Nephron progenitor cell (in vitro differentiated cells): ENCODE results near the gene ST3GAL4.
A peak's percentile ranks its signal among the peaks of the same experiment; 100 is the strongest.

Experiments used
- DNase-seq: peaks from one replicate; pipeline ENCODE4 v3.0.0; 2021
- H3K27ac Mint-ChIP-seq: 2 replicates; pipeline ENCODE4 v1.8.0; 2021; ENCODE audit warnings: mild to moderate bottlenecking, moderate library complexity, mixed read lengths
- H3K27me3 Mint-ChIP-seq: 2 replicates; pipeline ENCODE4 v1.8.0; 2021; ENCODE audit warnings: mild to moderate bottlenecking, low read depth, mixed read lengths; ENCODE audit not compliant: poor library complexity
- H3K36me3 Mint-ChIP-seq: 2 replicates; pipeline ENCODE4 v1.8.0; 2021; ENCODE audit warnings: low read depth, mixed read lengths
- H3K4me1 Mint-ChIP-seq: 2 replicates; pipeline ENCODE4 v1.8.0; 2021; ENCODE audit warnings: mixed read lengths
- H3K4me3 Mint-ChIP-seq: 2 replicates; pipeline ENCODE4 v1.8.0; 2021; ENCODE audit warnings: mild to moderate bottlenecking, moderate library complexity, mixed read lengths
- H3K9me3 Mint-ChIP-seq: 2 replicates; pipeline ENCODE4 v1.8.0; 2021; ENCODE audit warnings: mild to moderate bottlenecking, moderate library complexity, mixed read lengths
- CTCF ChIP-seq: fragments of 200-600 bp; sonication (generic); IDR thresholded peaks from 2 replicates; pipeline ENCODE4 v1.5.0; 2021; ENCODE audit warnings: antibody characterized with exemption

ST3GAL4 gene

GRCh38 chr11:126357969-126358762 is 2.7 kb downstream of the ST3GAL4 start:
- Mint-ChIP-seq H3K4me1 (peaks cover 80% of the 10 kb centered on the region), H3K36me3 (no peaks in the 10 kb centered on the region), H3K27me3 (peaks cover 3% of the 10 kb centered on the region), H3K27ac (peak overlapping the region; percentile 64), H3K4me3 (peak overlapping the region; percentile 78), H3K9me3 (no peaks in the 10 kb centered on the region)
- no peak for TF ChIP-seq CTCF
- no peak for DNase-seq

GRCh38 chr11:126358763-126359160 is 3.3 kb downstream of the ST3GAL4 start:
- no peak for TF ChIP-seq CTCF
- peaks cover 80% of the 10 kb centered on the region for H3K4me1 Mint-ChIP-seq
- H3K27ac Mint-ChIP-seq = no peak overlapping the region
- no peaks in the 10 kb centered on the region for H3K9me3 Mint-ChIP-seq
- H3K27me3 Mint-ChIP-seq = peaks cover 3% of the 10 kb centered on the region
- DNase-seq = no peak
- H3K4me3 Mint-ChIP-seq = peak overlapping the region; percentile 42
- no peaks in the 10 kb centered on the region for H3K36me3 Mint-ChIP-seq

- Mint-ChIP-seq H3K27me3 (peaks cover 3% of the 10 kb centered on the region), H3K36me3 (no peaks in the 10 kb centered on the region), H3K4me1 (peaks cover 76% of the 10 kb centered on the region), H3K4me3 (no peak overlapping the region), H3K27ac (no peak overlapping the region), H3K9me3 (no peaks in the 10 kb centered on the region)
- DNase-seq = no peak
- TF ChIP-seq CTCF = no peak
These were observed 4.1 kb downstream of the ST3GAL4 start for GRCh38 chr11:126359431-126360048.

GRCh38 chr11:126360049-126360446 is 4.6 kb downstream of the ST3GAL4 start:
- Mint-ChIP-seq H3K27me3 (peaks cover 3% of the 10 kb centered on the region), H3K4me3 (no peak overlapping the region), H3K27ac (no peak overlapping the region), H3K4me1 (peaks cover 70% of the 10 kb centered on the region), H3K9me3 (no peaks in the 10 kb centered on the region), H3K36me3 (no peaks in the 10 kb centered on the region)
- DNase-seq = no peak
- no peak for TF ChIP-seq CTCF

GRCh38 chr11:126361400-126361799 is 5.9 kb downstream of the ST3GAL4 start:
- Mint-ChIP-seq H3K4me3 (no peak overlapping the region), H3K36me3 (no peaks in the 10 kb centered on the region), H3K4me1 (peaks cover 77% of the 10 kb centered on the region), H3K27me3 (peaks cover 3% of the 10 kb centered on the region), H3K9me3 (no peaks in the 10 kb centered on the region), H3K27ac (peak overlapping the region; percentile 22)
- no peak for TF ChIP-seq CTCF
- DNase-seq = no peak
